ENCODE measurements around the gene KCNIP4.

DNA sequence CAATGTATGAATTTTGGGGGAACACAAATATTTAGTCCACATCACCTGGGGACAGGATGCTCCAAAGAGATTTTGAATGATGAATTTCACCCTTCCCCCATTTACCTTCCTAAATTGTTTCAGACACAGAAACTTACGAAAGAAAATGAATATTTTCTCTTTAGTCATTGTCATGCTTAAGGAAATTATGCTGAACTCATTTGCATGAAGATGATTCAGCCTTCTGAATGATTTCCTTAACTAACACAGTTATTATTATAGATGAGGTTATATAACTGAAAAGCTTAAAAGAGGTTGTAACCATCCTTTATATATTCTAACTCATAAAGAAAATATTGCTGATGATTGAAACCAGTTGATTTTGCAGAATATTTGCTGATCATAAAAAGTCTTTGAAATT is 61.1 kb downstream of the KCNIP4 start:
- TF ChIP-seq BHLHE40 (IDR thresholded peaks at IDR 0.05; ENCODE audit: low read depth, low read length) (no peak), NFE2L2 (IDR thresholded peaks at IDR 0.05; ENCODE audit: low read depth, low read length) (no peak), POLR2A (IDR thresholded peaks at IDR 0.05; ENCODE audit: low read depth, low read length) (no peak), MAFK (IDR thresholded peaks at IDR 0.05; ENCODE audit: low read depth, low read length) (no peak), SMC3 (IDR thresholded peaks at IDR 0.05; ENCODE audit: low read depth, low read length) (no peak), RCOR1 (IDR thresholded peaks at IDR 0.05; ENCODE audit: insufficient replicate concordance, low read length) (no peak), RAD21 (IDR thresholded peaks at IDR 0.05; ENCODE audit: low read length) (no peak)
- TF ChIP-seq, protein P1, sequence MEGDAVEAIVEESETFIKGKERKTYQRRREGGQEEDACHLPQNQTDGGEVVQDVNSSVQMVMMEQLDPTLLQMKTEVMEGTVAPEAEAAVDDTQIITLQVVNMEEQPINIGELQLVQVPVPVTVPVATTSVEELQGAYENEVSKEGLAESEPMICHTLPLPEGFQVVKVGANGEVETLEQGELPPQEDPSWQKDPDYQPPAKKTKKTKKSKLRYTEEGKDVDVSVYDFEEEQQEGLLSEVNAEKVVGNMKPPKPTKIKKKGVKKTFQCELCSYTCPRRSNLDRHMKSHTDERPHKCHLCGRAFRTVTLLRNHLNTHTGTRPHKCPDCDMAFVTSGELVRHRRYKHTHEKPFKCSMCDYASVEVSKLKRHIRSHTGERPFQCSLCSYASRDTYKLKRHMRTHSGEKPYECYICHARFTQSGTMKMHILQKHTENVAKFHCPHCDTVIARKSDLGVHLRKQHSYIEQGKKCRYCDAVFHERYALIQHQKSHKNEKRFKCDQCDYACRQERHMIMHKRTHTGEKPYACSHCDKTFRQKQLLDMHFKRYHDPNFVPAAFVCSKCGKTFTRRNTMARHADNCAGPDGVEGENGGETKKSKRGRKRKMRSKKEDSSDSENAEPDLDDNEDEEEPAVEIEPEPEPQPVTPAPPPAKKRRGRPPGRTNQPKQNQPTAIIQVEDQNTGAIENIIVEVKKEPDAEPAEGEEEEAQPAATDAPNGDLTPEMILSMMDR (conservative IDR thresholded peaks at IDR 0.05; ENCODE audit: low read depth, low read length), result no peak
- TF ChIP-seq, protein P2, sequence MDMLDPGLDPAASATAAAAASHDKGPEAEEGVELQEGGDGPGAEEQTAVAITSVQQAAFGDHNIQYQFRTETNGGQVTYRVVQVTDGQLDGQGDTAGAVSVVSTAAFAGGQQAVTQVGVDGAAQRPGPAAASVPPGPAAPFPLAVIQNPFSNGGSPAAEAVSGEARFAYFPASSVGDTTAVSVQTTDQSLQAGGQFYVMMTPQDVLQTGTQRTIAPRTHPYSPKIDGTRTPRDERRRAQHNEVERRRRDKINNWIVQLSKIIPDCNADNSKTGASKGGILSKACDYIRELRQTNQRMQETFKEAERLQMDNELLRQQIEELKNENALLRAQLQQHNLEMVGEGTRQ (IDR thresholded peaks at IDR 0.05; ENCODE audit: low read depth, low read length), result no peak
